ENCODE results near the gene CAPN8.

CAPN8 gene

DNA sequence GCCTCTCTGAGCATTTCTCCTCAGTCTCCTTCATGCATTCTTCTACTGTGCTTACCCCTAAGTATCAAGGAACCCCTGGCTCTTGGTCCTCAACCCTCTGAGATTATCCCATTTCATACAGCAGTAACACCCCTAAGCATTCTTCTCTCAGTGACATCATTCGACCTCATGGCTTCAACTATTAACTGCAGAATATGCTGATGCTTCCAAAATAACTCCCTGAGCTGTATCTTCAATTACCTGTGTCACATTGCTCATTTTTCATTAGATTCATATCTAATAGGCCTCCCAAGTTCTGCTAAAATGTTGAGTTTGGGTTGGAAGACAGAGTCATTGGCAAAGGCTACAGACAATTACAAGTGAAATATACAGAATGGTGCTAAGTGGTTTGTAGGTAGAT lies 7.5 kb downstream of the CAPN8 start:
- POLR2A ChIA-PET: no interaction called here
- CTCF ChIA-PET: interaction anchor here (0.6 kb wide), 1 partner anchor 236 kb away, joined by 3 read pairs; no protein-coding TSS in a partner anchor

GRCh38 chr1:223654083-223654482 lies 11.4 kb downstream of the CAPN8 start:
- no peaks in the 10 kb centered on the region for H3K36me3 ChIP-seq (ENCODE audit: control insufficient read depth in 4 of 4, insufficient read depth in 4 of 4, low read length in 3 of 4)
- H3K9me3 ChIP-seq (ENCODE audit: control extremely low read depth in 1 of 5, control insufficient read depth in 4 of 5, insufficient read depth in 2 of 5, low read depth in 1 of 5, low read length in 4 of 5): peaks cover 0 to 3% (median 0%) of the 10 kb centered on the region in 5 experiments
- ChIA-PET POLR2A (no interaction called here), CTCF (no interaction called here)
- H3K27ac ChIP-seq (ENCODE audit: insufficient read depth in 1 of 2, low read depth in 1 of 2, low read length in 2 of 2, poor library complexity in 1 of 2, severe bottlenecking in 2 of 2): no peak overlapping the region
- DNase-seq: no peak
- WGBS (ENCODE audit: insufficient coverage): 86% methylated on average over 6 of the region's 6 CpGs
- no peak overlapping the region for H3K4me3 ChIP-seq (ENCODE audit: control insufficient read depth in 1 of 7, extremely low read depth in 1 of 7, insufficient read depth in 4 of 7, low read depth in 2 of 7, low read length in 6 of 7)
- H3K27me3 ChIP-seq (replicated peaks in 2 of 5; ENCODE audit: control insufficient read depth in 4 of 5, insufficient read depth in 5 of 5, low read length in 4 of 5): peaks cover 0 to 2% (median 0%) of the 10 kb centered on the region in 5 experiments
- no peaks in the 10 kb centered on the region for H3K4me1 ChIP-seq (ENCODE audit: control extremely low read depth in 1 of 4, control insufficient read depth in 4 of 4, insufficient read depth in 4 of 4, low read length in 3 of 4)

More for the DNA sequence above, 7.5 kb downstream of the CAPN8 start:
- H3K4me3 ChIP-seq (ENCODE audit: control insufficient read depth in 1 of 7, extremely low read depth in 1 of 7, insufficient read depth in 4 of 7, low read depth in 2 of 7, low read length in 6 of 7): no peak overlapping the region
- no peak overlapping the region for H3K27ac ChIP-seq (ENCODE audit: insufficient read depth in 1 of 2, low read depth in 1 of 2, low read length in 2 of 2, poor library complexity in 1 of 2, severe bottlenecking in 2 of 2)
- H3K27me3 ChIP-seq (replicated peaks in 2 of 5; ENCODE audit: control insufficient read depth in 4 of 5, insufficient read depth in 5 of 5, low read length in 4 of 5): peaks cover 0 to 2% (median 0%) of the 10 kb centered on the region in 5 experiments
- H3K36me3 ChIP-seq (ENCODE audit: control insufficient read depth in 4 of 4, insufficient read depth in 4 of 4, low read length in 3 of 4): no peaks in the 10 kb centered on the region
- DNase-seq: no peak
- H3K9me3 ChIP-seq (ENCODE audit: control extremely low read depth in 1 of 5, control insufficient read depth in 4 of 5, insufficient read depth in 2 of 5, low read depth in 1 of 5, low read length in 4 of 5): no peaks in the 10 kb centered on the region
- no peaks in the 10 kb centered on the region for H3K4me1 ChIP-seq (ENCODE audit: control extremely low read depth in 1 of 4, control insufficient read depth in 4 of 4, insufficient read depth in 4 of 4, low read length in 3 of 4)
- WGBS (ENCODE audit: insufficient coverage): 100% methylated on average over 1 of the region's 1 CpG

GRCh38 chr1:223653431-223653830 lies 12.1 kb downstream of the CAPN8 start:
- H3K4me3 ChIP-seq (ENCODE audit: control insufficient read depth in 1 of 7, extremely low read depth in 1 of 7, insufficient read depth in 4 of 7, low read depth in 2 of 7, low read length in 6 of 7): no peak overlapping the region
- H3K4me1 ChIP-seq (ENCODE audit: control extremely low read depth in 1 of 4, control insufficient read depth in 4 of 4, insufficient read depth in 4 of 4, low read length in 3 of 4): no peaks in the 10 kb centered on the region
- POLR2A ChIA-PET: no interaction called here
- no peak overlapping the region for H3K27ac ChIP-seq (ENCODE audit: insufficient read depth in 1 of 2, low read depth in 1 of 2, low read length in 2 of 2, poor library complexity in 1 of 2, severe bottlenecking in 2 of 2)
- DNase-seq: no peak
- WGBS (ENCODE audit: insufficient coverage): 96% methylated on average over 3 of the region's 4 CpGs
- peaks cover 0 to 5% (median 0%) of the 10 kb centered on the region in 5 experiments for H3K9me3 ChIP-seq (ENCODE audit: control extremely low read depth in 1 of 5, control insufficient read depth in 4 of 5, insufficient read depth in 2 of 5, low read depth in 1 of 5, low read length in 4 of 5)
- H3K27me3 ChIP-seq (replicated peaks in 2 of 5; ENCODE audit: control insufficient read depth in 4 of 5, insufficient read depth in 5 of 5, low read length in 4 of 5): peaks cover 0 to 2% (median 0%) of the 10 kb centered on the region in 5 experiments
- CTCF ChIA-PET: no interaction called here
- H3K36me3 ChIP-seq (ENCODE audit: control insufficient read depth in 4 of 4, insufficient read depth in 4 of 4, low read length in 3 of 4): no peaks in the 10 kb centered on the region

DNA sequence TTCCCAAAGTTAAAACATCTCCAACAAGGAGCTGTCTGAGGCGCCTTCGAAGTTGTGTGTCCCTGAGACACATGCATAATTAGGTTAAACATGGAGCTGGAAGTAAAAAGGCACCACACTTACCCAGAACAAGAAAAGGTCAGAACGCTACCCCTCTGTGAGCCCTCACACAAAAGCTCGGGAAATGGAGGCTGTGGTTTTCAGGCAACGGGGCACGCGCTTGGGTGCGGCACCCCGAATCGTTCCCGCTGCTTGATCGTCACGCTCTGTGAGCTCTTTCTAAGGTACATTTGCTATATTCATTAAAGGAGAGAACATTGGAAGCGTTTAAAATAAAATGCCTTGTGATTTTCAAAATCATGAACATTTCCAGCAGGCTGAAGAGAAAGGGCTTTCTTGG lies 12.5 kb downstream of the CAPN8 start:
- CTCF ChIA-PET: no interaction called here
- Histone ChIP-seq H3K36me3 (ENCODE audit: control insufficient read depth in 4 of 4, insufficient read depth in 4 of 4, low read length in 3 of 4) (no peaks in the 10 kb centered on the region), H3K4me1 (ENCODE audit: control extremely low read depth in 1 of 4, control insufficient read depth in 4 of 4, insufficient read depth in 4 of 4, low read length in 3 of 4) (no peaks in the 10 kb centered on the region), H3K9me3 (ENCODE audit: control extremely low read depth in 1 of 5, control insufficient read depth in 4 of 5, insufficient read depth in 2 of 5, low read depth in 1 of 5, low read length in 4 of 5) (peaks cover 0 to 5% (median 0%) of the 10 kb centered on the region in 5 experiments), H3K27me3 (replicated peaks in 2 of 5; ENCODE audit: control insufficient read depth in 4 of 5, insufficient read depth in 5 of 5, low read length in 4 of 5) (peaks cover 0 to 2% (median 0%) of the 10 kb centered on the region in 5 experiments), H3K27ac (ENCODE audit: insufficient read depth in 1 of 2, low read depth in 1 of 2, low read length in 2 of 2, poor library complexity in 1 of 2, severe bottlenecking in 2 of 2) (no peak overlapping the region), H3K4me3 (ENCODE audit: control insufficient read depth in 1 of 7, extremely low read depth in 1 of 7, insufficient read depth in 4 of 7, low read depth in 2 of 7, low read length in 6 of 7) (no peak overlapping the region)
- POLR2A ChIA-PET: no interaction called here
- DNase-seq: no peak
- 97% methylated on average over 11 of the region's 14 CpGs for WGBS (ENCODE audit: insufficient coverage)

- Histone ChIP-seq H3K9me3 (ENCODE audit: control extremely low read depth in 1 of 5, control insufficient read depth in 4 of 5, insufficient read depth in 2 of 5, low read depth in 1 of 5, low read length in 4 of 5) (peaks cover 0 to 5% (median 0%) of the 10 kb centered on the region in 5 experiments), H3K27me3 (replicated peaks in 2 of 5; ENCODE audit: control insufficient read depth in 4 of 5, insufficient read depth in 5 of 5, low read length in 4 of 5) (peaks cover 0 to 2% (median 0%) of the 10 kb centered on the region in 5 experiments), H3K36me3 (ENCODE audit: control insufficient read depth in 4 of 4, insufficient read depth in 4 of 4, low read length in 3 of 4) (no peaks in the 10 kb centered on the region), H3K4me1 (ENCODE audit: control extremely low read depth in 1 of 4, control insufficient read depth in 4 of 4, insufficient read depth in 4 of 4, low read length in 3 of 4) (no peaks in the 10 kb centered on the region), H3K27ac (ENCODE audit: insufficient read depth in 1 of 2, low read depth in 1 of 2, low read length in 2 of 2, poor library complexity in 1 of 2, severe bottlenecking in 2 of 2) (no peak overlapping the region), H3K4me3 (ENCODE audit: control insufficient read depth in 1 of 7, extremely low read depth in 1 of 7, insufficient read depth in 4 of 7, low read depth in 2 of 7, low read length in 6 of 7) (no peak overlapping the region)
- DNase-seq: no peak
- POLR2A ChIA-PET: no interaction called here
- CTCF ChIA-PET: no interaction called here
- WGBS (ENCODE audit: insufficient coverage): 83% methylated on average over 10 of the region's 12 CpGs
Measured at GRCh38 chr1:223652436-223652941, 13.0 kb downstream of the CAPN8 start.

DNA sequence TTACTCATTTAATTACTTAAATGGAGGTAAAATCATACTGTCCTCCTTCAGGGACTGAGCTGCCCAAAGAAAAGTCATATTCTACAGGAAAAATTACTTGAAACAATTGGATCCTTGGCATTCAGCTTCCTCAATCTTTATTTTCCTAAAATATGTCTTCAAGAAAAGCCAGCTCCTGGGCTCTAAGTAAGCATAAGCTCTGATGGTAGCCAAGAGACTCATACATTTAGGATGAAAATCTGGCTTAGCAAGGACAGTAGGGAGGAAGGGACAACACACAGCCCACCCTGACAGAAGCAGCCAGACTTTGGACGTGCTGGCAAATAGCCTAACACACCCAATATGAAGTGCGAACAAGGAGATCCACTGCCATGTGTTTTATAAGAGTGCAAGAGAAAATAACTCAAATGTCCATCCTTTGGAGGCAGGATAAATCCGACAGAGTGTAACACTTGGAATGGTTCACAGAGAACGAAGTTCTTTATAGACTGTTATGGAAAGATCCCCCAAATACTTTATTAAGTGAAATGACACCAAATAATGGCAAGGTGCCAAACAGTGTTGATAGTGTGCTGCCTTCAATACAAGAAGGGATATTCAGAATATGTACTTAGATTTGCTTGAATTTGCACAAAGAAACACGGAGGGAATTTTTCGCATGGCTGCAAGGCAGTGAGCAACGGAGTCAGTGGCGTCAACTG lies 14.1 kb downstream of the CAPN8 start:
- H3K27me3 ChIP-seq (replicated peaks in 2 of 5; ENCODE audit: control insufficient read depth in 4 of 5, insufficient read depth in 5 of 5, low read length in 4 of 5): peaks cover 0 to 2% (median 0%) of the 10 kb centered on the region in 5 experiments
- peaks cover 0 to 5% (median 0%) of the 10 kb centered on the region in 5 experiments for H3K9me3 ChIP-seq (ENCODE audit: control extremely low read depth in 1 of 5, control insufficient read depth in 4 of 5, insufficient read depth in 2 of 5, low read depth in 1 of 5, low read length in 4 of 5)
- POLR2A ChIA-PET: no interaction called here
- 100% methylated on average over 2 of the region's 8 CpGs for WGBS (ENCODE audit: insufficient coverage)
- no peak for DNase-seq
- H3K4me1 ChIP-seq (ENCODE audit: control extremely low read depth in 1 of 4, control insufficient read depth in 4 of 4, insufficient read depth in 4 of 4, low read length in 3 of 4): no peaks in the 10 kb centered on the region
- H3K36me3 ChIP-seq (ENCODE audit: control insufficient read depth in 4 of 4, insufficient read depth in 4 of 4, low read length in 3 of 4): no peaks in the 10 kb centered on the region
- CTCF ChIA-PET: no interaction called here
- H3K4me3 ChIP-seq (ENCODE audit: control insufficient read depth in 1 of 7, extremely low read depth in 1 of 7, insufficient read depth in 4 of 7, low read depth in 2 of 7, low read length in 6 of 7): no peak overlapping the region
- H3K27ac ChIP-seq (ENCODE audit: insufficient read depth in 1 of 2, low read depth in 1 of 2, low read length in 2 of 2, poor library complexity in 1 of 2, severe bottlenecking in 2 of 2): no peak overlapping the region

DNA sequence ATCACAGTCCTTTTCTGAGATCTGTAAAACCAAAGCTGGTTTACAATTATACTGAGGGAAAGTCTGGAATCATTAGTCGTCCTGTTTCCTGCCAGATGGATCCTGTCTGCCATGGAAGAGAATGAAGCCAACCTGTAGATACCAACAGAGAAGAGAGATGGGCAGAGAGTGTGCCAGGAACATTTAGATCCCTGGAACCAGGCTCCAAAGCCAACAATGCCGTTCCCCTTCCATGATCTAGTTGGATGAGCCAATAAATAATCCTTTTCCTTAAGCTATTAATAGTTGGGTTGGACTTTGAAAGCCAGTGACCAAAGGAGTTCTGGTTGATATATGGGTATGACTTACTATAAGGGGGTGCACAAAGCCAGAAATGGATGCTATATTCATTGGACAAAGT lies 15.0 kb downstream of the CAPN8 start:
- no peaks in the 10 kb centered on the region for H3K36me3 ChIP-seq (ENCODE audit: control insufficient read depth in 4 of 4, insufficient read depth in 4 of 4, low read length in 3 of 4)
- ChIA-PET POLR2A (no interaction called here), CTCF (no interaction called here)
- no peak overlapping the region for H3K4me3 ChIP-seq (ENCODE audit: control insufficient read depth in 1 of 7, extremely low read depth in 1 of 7, insufficient read depth in 4 of 7, low read depth in 2 of 7, low read length in 6 of 7)
- WGBS (ENCODE audit: insufficient coverage): 95% methylated on average over 2 of the region's 2 CpGs
- H3K27me3 ChIP-seq (replicated peaks in 2 of 5; ENCODE audit: control insufficient read depth in 4 of 5, insufficient read depth in 5 of 5, low read length in 4 of 5): peaks cover 0 to 3% (median 0%) of the 10 kb centered on the region in 5 experiments
- H3K27ac ChIP-seq (ENCODE audit: insufficient read depth in 1 of 2, low read depth in 1 of 2, low read length in 2 of 2, poor library complexity in 1 of 2, severe bottlenecking in 2 of 2): no peak overlapping the region
- no peaks in the 10 kb centered on the region for H3K4me1 ChIP-seq (ENCODE audit: control extremely low read depth in 1 of 4, control insufficient read depth in 4 of 4, insufficient read depth in 4 of 4, low read length in 3 of 4)
- H3K9me3 ChIP-seq (ENCODE audit: control extremely low read depth in 1 of 5, control insufficient read depth in 4 of 5, insufficient read depth in 2 of 5, low read depth in 1 of 5, low read length in 4 of 5): peaks cover 0 to 5% (median 0%) of the 10 kb centered on the region in 5 experiments
- DNase-seq: no peak

Measured in common myeloid progenitor, CD34-positive (primary cell).